Raji (cell line): ENCODE measurements around the gene LMF1.

Experiments used
- POLR2A ChIP-seq: IDR thresholded peaks from 2 replicates; pipeline ENCODE4 v1.6.1; 2011; ENCODE audit warnings: low read depth, low read length, control low read depth; ENCODE audit not compliant: insufficient read depth

The LMF1 gene

DNA sequence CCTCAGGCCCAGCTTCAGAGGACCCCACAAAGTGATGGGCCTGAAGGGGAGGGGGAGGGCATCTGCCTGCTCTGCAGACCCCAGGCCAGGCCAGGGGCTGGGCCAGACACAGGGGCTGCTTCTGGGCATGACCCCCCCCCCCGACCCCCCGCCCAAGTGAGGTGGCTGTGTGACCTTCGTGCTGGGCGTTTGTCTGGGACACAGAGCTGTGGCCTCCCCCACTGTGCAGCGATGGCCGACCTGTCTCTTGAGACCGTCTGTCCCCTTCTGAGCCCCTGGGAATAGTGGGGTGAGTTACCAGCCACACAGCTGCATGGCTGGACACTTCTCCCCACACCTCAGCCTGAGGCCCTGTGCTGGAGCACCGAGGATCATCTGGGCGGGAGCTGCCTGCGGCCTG, 135.4 kb downstream of the LMF1 start:
- TF ChIP-seq POLR2A: no peak

GRCh38 chr16:833411-833810, 137.4 kb downstream of the LMF1 start:
- no peak for TF ChIP-seq POLR2A

DNA sequence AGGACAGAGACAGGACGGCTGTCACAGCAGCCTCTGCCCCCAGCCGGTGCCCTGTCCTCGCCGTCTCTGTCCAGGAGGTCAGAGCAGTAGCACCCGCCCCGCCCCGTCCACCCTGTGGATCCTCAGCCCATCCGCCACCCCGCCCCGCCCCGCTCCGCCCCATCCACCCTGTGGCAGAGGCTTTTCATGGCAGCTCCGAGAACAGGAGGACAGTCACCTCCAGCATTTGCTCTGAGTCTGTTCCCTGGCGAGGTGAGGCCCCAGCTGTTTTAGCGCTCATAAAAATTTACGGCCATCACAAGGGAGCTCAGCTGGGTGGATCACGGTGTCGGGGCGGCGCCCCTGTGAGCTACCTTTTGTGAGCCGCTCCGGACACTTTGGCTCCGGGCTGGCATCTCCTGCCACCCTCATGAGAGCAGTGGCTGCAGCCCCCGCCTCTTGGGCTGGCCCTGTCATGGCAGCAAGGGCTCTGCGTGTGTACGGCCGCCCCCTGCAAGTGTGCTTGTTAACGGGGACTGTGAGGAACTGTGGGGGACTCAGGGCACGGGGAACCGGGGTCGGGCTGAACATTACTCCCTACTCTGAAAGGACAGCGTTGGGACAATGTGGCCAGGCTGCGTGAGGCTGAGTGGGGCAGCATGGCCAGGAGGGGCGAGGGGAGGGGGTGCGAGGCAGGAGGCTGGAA, 138.0 kb downstream of the LMF1 start:
- TF ChIP-seq POLR2A: no peak

GRCh38 chr16:831571-832413, 139.0 kb downstream of the LMF1 start:
- no peak for TF ChIP-seq POLR2A

DNA sequence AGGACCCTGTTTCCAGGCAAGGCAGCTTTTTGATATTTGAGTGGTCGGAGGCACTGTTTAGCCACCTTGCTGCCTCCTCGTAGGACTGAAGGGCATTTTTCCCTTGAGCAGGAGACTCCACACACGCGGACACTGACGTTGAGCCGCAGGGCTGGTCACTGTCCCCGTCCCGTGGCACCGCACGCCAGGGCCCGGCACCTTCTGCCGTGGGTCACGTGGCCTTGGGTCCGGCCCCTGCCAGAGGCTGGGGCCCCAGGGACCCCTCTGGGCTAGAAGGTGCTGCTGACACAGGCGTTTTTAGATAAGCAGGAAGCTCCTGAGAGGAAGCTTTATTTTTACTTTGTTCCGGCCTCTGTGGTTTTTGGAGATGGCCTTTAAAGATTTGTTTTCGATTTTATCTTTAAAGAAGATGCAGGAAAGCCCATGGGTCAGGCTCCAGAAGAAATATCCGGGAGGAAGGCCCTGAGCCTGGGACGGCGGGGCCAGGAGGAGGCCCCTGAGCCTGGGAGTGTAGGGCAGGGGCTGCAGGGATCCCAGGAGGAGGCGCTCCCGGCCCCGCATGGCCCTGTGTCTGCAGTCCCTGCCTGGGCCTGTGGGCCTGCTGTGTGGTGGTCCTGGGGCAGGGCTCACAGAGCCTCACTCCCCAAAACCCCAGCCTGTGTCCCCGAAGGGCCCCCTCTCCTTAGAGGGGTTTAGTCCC, 139.8 kb downstream of the LMF1 start:
- no peak for TF ChIP-seq POLR2A

DNA sequence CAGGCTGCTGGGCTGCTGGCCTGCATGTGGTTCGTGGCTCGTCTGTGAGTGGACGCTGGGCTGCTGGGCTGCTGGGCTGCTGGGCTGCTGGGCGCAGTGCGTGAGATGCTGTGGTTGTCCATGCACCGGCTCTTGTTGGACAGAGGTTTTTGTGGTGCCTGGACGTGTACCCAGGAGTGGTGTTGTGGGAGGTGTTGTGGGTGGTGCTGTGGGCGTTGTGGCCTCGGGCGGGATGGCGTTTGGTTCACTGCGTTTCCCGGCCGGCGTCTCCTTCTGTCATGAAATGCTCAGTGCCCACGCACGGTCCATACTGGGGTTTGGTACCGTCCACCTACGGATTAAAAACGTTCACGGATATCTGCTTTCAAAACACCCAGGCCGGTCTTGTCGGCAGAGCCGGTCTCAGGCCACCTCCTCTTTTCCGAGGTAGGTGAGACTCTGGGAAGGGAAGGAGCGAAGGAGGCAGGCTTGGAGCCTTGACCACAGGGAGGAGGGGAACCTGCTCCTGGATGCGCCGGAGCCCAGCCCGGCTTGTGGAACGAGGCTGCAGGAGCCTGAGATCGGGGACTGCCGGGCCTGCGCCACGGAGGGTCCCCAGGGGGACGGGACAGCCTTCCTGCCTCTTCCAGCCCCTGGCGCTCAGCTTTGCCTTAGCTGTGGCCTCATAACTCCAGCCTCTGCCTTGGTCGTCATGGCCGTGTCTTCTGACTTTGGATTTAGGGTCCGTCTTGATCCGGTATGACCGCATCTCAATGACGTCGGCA, 140.5 kb downstream of the LMF1 start:
- TF ChIP-seq POLR2A: no peak

DNA sequence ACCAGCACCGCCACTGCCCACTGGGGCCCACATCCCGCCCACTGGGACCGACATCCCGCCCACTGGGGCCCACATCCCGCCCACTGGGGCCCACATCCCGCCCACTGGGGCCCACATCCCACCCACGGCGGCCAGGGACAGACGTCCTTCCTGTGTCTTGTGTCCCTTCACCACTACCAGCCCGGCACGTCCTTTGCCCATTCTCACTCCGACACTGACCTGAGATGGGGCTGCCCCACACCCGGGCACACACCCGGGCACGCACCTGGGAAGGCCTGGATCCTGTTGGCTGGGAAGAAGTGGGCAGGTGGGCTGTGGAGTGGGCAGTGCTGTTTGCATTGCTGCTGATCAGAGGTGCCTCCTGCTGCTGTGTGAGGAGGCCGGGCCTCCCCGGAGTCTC, 141.9 kb downstream of the LMF1 start:
- no peak for TF ChIP-seq POLR2A

DNA sequence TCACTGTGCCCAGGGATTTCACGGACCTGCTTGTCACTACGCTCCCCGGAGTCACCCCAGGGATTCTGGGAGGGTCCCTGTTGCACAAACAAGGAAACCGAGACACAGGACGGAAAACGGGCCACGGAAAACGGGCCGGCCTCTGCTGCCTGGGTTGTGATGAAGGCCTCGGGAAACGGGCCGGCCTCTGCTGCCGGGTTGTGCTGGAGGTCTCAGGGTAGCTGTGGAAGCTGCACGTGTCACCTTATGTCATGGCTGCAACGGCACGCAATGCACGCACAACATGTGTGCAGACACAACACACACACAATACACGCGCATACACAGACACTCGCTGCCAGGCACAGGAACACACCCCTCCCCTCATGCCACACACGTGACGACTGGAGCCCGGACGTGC, 143.3 kb downstream of the LMF1 start:
- TF ChIP-seq POLR2A: no peak

DNA sequence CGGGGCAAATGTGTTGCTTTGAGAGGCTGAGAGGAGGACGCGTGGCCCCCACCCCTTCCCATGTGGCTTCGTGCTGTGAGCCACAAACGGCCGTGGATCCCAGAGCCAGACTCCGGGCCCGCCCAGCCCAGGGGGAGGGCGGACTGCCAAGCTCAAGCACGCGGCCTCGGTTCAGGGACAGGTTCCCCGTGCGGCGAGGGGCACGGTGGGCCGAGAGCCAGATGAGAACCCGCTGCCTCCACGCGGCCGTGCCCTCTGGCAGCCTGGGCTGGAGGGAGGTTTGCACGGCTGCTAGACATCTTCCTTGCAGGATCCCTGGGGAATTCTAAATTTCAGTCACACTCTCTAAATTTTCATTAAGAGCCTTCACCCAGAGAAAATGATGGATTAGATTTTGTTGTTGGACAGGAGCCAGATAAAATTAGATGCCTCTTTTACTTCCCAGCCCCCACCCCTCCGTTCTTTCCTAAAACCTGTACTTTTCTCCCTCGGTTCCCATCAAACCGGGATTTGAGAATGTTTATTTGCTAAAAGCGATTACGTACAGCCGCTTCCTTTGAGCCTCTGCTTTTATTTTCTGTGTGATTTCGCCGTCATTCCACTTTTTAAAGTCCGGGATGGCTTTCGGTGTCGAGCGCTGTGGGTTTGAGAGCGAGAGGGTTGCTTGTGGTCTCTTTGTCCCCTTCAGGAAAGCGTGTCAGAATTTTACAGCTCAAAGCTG, 145.3 kb downstream of the LMF1 start:
- no peak for TF ChIP-seq POLR2A

DNA sequence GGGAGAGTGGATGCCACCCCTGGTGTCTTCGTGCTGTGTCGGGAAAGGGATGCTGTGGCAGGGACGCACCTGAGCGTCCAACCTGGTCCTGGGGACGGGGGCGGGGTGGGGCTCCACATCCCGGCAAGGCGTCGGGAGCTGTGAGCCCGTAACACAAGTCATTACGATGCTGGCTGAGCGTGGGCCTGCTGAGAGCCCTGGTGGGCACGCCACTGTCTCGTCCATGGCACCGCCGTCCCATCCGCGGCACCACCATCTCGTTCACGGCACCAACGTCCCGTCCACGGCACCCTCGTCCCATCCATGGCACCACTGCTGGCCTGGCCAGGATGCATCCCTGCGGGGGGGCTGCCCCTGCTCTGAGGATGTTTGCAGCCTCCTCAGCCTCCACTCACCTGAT, 146.2 kb downstream of the LMF1 start:
- TF ChIP-seq POLR2A: no peak

- no peak for TF ChIP-seq POLR2A
Observed at GRCh38 chr16:824194-824593, 146.6 kb downstream of the LMF1 start.

DNA sequence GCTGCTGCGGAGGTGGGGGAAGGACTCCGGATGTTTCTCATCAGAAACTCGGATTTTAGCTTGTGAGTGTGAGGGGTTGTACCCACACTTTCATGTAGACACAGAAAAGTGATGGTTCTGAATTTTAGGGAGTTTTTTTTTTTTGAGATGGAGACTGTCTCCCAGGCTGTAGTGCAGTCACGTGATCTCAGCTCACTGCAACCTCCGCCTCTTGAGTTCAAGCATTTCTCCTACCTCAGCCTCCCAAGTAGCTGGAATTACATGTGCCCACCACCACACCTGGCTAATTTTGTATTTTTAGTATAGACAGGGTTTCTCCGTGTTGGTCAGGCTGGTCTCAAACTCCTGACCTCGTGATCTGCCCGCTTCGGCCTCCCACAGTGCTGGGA, 147.9 kb downstream of the LMF1 start:
- no peak for TF ChIP-seq POLR2A

DNA sequence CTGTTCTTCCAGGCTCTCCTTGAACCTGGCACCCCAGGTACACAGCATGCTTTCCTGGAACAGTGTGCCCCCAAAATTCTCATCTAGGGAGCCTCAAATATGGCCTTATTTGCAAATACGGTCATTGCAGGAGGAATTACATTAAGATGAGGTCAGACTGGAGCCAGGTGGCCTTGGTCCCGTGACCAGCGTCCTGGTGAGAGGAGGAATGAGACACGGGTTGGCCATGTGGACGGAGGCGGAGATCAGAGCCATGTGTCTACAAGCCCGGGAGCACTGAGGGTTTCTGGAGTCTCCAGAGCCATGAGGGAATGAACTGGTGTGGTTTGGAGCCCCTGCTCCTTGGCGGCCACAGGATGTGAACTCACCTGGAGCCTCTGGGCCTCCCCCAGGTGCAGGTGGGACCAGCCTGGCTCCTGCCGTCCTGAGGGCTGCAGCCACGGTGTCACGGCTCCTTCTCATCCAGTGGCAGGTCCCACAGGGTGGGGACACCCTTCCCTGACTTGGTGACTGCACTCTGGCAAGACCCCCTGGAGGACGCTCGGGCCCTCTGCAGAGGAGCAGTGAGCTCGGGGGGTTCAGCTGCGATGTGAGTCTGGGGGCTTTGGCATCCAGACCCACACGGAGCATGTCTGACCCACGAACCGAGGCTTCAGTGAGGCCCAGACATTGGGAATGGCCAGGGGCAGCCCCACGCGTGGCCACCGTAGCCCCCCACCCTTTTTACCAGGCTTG, 148.4 kb downstream of the LMF1 start:
- no peak for TF ChIP-seq POLR2A

DNA sequence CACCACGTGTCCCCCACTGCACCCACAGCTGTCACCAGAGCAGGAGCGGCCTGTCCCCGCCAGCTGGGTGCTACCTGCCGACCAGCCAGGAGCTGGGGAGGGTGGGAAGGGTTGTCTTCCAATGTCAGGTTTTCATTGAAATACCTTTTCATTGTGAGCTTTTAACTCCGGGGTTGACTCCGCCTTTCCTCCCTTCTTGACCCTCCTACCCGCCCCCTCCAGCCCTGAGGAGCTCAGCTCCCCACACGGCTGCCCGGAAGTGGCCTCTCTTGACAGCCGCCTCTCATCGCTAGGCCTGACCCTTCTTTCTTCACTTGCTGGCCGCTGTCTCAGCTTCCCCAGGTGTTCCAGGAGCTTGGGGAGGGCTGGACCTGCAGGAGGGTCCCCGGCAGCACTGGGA, 149.0 kb downstream of the LMF1 start:
- no peak for TF ChIP-seq POLR2A
